ENCODE results near the gene PAXX.
A peak's percentile ranks its signal among the peaks of the same experiment; 100 is the strongest.

The PAXX gene

DNA sequence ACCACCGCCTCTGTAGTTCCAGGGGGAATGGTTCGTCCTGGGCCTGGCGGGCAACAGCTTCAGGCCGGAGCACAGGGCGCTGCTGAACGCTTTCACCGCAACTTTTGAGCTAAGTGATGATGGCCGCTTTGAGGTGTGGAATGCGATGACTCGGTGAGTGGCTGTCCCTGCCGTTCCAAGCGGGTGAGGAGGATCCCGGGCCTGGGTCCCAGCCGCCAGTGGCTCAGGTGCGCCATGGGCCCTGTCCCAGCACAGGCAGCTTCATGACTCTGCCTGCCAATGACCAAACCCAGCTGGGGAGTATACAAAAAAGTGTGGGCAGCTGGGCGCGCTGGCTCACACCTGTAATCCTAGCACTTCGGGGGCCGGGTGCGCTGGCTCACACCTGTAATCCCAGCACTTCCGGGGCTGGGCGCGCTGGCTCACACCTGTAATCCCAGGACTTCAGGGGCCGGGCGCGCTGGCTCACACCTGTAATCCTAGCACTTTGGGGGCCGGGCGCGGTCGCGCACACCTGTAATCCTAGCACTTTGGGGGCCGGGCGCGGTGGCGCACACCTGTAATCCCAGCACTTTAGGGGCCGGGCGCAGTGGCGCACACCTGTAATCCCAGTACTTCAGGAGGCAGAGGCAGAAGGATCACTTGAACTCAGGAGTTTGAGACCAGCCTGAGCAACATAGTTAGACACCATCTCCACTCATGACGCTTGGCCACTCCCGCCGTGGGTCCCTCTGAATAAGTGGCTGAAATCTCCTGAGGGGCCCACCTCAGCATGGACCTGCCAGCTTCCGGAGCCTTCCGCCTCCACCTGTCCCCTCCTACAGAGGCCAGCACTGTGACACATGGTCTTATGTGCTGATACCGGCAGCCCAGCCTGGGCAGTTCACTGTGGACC, 39.1 kb upstream of the PAXX start:
- DNase-seq (ENCODE audit: low read depth, low spot score): no peak

DNA sequence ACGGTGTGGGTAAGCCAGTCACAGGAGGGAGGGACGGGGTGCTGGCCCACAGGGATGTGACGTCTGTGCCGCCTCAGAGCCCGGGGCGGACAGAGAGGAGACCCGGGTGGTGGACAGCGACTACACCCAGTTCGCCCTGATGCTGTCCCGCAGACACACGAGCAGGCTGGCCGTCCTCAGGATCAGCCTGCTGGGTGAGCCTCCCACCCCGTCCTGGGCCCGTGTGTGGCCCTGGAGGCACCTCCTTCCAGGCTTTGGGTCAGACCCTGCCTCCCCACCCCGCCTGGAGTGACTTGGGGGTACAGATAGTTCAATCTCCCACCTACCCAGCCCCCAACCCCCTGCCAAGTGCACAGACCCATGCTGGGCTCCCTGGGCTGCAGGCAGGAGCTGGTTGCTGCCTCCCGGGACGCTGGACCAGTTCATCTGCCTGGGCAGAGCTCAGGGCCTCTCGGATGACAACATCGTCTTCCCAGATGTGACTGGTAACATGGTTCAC, 38.4 kb upstream of the PAXX start:
- no peak for DNase-seq (ENCODE audit: low read depth, low spot score)

DNA sequence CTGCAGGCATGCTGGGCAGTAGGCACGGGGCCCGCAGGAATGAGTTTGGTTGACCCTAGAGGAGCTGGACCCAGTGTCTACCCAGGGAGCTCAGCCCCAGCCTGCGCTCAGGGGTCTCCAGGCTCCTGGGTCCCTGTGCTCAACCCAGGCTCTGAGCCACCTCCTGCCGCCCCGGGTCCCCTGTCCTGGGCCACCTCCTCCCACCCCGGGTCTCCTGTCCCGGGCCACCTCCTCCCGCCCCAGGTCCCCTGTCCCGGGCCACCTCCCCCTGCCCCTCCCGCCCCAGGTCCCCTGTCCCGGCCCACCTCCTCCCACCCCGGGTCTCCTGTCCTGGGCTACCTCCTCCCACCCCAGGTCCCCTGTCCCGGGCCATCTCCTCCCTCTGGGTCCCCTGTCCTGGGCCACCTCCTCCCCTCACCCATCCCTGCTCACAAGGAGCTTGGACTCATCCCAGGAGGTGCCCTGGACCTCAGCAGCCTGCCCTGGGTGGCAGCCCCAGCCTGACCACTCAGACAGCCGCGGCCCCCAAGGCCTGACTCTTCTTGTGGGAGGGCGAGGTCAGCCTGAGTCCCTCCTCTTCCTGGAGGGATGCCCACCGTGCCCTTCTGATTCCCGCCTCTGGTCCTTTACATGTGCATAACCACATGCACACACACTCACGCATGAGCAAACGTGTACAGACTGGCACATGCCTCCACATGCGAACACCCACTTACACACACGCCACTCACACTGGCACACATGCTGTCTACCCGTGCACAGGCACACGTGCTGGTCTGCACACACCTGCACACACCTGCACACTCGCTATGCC, 37.7 kb upstream of the PAXX start:
- no peak for DNase-seq (ENCODE audit: low read depth, low spot score)

DNA sequence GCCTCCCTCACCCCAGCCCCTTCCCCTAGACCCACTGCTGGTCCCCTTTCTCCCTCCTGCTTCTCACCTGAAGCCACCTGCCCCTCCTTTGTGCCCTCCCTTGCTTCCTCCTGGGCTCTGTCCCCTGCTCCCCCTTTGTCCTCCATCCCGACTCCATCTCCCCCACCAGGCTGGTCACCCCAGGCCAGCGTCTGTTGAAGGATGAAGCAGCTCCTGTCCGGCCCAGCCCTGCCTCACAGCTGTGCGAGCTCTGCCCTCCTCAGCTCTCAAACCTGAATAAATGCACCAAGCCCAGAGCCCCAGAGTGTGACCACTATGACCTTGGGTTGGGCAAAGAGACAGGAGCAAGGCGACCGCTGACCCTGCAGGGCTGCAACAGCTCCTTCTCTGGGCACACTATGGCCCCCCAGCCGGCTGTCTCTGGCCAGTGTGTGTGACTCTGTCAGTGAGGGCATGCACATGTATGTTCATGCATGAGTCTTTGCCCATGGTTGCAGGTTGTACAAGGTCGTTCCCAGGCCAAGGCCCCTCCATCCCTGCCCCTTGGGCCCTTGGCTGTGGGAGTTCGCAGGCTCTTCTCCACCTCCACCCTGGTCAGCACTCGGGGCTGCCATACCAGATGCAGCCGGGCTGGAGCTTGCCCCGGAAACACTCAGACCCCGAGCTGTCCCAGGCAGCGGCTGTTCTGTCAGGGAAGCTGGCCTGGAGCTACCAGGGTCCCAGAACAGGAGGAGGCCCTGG, 36.9 kb upstream of the PAXX start:
- DNase-seq (ENCODE audit: low read depth, low spot score): no peak

DNA sequence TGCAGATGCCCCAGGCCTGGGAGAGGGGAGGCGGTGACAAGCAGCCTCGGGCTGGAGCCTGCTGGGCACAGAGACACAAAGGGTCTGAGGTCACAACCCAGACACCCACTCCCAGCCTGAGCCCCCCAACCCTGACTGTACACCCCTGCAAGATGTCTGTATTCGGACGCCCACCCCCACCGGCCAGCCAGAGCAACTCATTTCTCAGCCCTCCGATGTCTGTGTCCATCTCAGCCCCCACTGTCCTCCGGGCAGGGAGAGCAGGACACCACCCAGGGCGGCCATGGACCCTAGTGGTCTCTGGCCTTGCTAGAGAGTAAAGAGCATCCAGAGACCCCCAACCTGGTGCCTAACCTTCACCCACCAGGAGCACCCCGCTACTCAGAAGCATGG, 36.3 kb upstream of the PAXX start:
- no peak for DNase-seq (ENCODE audit: low read depth, low spot score)

DNA sequence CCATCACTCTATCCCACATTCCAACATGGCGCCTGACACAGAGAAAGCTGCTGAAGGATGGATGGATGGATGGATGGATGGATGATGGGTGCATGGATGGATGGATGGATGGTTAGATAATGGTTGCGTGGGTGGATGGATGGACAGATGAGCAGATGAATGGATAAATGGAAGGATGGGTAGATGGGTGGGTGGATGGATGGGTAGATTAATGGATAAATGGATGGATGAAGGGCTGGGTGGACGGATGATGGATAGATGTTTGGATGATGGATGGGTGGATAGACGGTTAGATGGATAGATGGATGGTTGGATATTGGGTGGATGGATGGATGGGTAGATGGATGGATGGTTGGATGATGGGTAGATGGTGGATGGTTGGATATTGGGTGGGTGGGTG, 35.6 kb upstream of the PAXX start:
- no peak for DNase-seq (ENCODE audit: low read depth, low spot score)

DNA sequence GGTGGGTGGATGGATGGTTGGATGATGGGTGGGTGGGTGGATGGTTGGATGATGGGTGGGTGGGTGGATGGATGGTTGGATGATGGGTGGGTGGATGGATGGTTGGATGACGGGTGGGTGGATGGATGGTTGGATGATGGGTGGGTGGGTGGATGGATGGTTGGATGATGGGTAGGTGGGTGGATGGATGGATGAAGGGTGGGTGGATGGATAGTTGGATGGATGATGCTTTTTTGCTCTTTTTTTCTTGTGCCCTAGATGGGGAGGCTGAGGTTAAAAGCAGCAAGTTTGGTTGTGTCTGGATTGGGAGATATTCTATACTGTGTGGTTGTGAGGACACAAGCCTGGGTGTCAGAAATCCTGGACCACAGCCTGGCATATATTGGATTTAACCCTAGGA, 34.8 kb upstream of the PAXX start:
- no peak for DNase-seq (ENCODE audit: low read depth, low spot score)

DNA sequence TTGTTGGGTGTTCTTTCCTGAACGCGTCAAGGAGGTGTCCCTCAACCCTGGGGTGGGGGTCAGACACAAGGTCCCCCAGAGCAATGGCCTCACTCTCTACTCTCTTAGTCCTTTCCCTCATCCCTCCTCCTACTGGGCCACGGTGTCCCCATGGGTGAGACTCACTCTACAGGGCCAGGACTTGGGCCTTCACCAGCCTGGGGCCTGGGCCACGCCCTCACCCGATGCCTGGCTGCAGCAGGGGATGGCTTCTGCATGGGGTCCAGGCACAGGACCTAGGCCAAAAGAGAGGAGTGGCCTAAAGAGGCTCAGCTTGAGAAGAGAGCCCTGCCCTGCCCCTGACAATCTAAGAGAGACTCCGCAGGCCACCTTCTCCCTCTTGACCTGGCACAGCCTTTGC, 34.3 kb upstream of the PAXX start:
- no peak for DNase-seq (ENCODE audit: low read depth, low spot score)

DNA sequence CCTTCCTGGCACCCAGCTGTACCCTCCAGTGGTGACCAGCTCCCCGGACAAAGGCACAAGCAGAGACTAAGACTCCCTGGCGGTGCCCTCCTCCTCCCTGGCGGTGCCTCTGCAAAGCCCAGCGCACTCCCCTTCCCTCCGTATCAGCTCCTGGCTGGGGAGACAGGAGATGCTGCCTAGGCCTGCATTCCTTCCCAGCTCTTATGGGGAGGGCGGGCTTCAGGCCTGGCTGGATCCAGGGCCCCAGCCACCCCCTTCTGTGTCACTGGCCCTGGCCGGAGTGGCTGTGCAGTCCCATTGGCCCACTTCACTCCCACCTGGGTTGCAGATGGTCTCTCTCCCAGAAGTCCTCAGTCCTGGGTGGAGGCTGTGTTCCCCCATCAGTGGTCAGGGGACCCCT, 33.7 kb upstream of the PAXX start:
- DNase-seq (ENCODE audit: low read depth, low spot score): no peak

DNA sequence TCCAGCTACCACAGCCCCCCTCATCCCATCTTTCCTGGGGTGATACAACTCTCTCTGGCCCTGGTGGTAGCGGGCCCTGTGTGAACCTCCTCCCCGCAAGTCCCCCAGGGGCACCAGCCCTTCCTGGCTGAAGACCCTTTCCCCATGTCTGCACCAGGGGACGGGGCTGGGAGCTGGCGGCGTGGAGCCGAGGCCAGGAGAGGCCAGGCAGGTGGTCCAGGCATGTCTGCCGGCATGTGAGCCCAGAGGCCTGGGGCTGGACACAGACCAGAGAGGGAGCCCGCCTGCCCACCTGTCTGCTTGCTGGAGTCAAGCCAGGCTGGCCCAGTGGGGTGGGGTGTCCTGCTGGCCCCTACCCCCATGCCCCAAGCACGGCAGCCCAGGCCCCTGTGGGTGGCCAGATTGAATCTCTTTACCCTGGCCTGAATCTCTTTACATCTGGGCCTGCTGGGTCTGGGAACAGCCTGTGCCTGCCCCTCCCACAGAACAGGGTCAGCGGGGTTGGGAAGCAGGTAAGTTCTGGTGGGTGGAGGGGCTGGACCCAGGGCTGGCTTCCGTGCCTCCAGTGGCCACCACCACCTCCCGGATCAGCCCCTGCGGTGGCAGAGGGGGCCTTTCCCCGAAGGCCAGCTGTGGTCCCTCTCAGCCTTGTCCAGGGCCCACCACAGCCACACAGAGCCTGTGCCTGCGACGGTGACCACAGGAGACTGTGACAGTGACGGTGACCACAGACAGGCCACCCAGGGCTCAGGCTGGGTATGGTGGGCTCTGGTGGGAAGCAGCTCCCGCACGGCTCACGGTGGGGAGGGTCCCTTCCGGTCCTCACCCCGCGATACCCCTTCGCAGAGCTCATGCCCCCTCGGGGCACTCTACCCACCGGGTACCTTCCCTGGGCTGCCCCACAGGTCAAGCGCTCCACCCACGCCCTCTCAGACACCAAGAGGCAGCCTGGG, 33.0 kb upstream of the PAXX start:
- no peak for DNase-seq (ENCODE audit: low read depth, low spot score)

DNA sequence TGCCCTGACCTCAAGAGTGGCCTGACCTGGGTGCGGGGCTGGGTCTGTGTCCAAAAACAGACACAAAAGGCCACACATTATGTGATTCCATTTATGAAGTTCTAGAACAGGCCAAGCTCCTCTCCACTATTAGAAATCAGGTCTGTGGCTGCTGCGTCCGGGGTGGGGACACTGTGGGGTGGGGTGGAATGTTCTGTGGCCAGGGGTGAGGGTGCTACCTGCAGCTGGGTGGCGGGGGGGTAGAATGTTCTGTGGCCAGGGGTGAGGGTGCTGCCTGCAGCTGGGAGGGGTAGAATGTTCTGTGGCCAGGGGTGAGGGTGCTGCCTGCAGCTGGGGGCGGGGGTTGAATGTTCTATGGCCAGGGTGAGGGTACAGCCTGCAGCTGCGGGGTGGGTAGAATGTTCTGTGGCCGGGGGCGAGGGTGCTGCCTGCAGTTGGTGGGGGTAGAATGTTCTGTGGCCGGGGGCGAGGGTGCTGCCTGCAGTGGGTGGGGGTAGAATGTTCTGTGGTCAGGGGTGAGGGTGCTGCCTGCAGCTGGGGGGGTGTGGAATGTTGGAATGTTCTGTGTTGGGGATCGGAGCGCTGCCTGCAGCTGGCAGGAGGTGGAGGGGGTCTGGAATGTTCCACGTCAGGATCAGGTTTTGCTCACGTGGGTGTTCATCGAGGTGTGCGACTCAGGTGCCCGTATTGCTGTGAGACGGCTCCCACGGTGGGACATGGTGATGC, 31.8 kb upstream of the PAXX start:
- DNase-seq (ENCODE audit: low read depth, low spot score): peak; percentile 56

DNA sequence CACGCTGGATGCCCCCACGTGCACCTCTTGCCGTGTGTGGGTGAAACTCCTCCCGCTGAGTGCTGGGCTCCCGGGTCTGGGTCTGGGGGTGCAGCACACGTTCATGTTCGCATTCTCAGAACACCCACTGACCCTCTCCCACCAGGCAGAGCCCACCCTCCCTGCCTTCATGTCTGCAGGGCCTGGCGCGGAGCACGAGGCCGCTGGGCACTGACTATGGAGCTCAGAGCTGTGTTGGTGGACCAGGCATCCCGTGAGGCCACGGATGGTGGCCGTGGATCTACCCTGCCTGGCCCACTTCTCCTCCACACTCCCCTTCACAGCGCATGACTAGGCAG, 31.3 kb upstream of the PAXX start:
- no peak for DNase-seq (ENCODE audit: low read depth, low spot score)

DNA sequence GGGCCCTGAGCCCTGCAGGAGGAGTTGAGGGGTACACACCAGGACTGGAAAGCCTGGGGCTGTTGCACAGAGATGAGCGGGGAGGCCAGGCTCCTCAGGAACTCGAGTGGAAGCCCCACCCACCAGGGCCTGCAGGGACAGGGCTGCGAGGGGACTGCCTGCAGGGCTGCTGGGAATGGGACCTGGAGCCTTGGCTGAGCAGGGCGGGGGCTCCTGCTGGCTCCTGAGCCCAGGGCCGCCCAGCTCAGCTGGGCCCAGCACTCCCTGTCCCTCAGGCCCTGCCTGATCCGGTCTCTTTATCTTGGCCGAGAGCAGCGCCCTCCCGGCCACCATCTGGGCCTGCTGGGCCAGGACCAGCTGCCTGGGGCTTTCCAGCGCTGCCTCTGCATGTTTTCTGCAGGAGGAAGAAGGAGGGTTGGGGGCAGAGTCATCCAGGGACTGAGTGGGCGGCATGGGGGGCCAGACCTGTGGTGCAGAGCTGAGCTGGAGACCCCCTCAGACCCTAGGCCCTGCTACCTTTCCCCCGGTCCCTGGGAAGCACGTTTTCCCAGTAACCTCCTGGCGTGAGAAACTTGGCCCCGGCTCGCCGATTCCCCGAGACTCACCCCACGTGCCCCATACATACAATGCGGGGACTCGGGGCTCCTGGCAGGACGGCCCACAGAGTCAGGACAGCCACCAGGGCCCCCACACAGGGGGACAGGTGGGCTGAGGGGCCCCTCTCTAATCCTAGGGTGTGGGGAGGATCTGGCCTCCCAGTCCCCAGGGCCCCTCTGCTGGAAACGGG, 30.8 kb upstream of the PAXX start:
- DNase-seq (ENCODE audit: low read depth, low spot score): no peak

DNA sequence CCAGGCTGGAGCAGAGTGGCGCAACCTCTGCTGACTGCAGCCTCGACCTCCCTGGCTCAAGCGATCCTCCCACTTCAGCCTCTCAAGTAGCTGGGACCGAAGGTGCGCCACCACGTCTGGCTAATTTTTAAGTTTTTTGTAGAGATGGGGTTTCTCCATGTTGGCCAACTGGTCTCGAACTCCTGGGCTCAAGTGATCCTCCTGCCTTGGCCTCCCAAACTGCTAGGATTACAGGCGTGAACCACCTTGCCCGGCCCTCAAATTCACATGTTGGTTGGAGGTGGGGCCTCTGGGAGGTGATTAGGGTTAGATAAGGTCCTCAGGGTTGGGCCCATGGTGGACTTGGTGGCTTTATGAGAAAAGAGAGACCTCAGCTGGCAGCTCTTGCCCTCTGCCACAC, 30.1 kb upstream of the PAXX start:
- DNase-seq (ENCODE audit: low read depth, low spot score): no peak

DNA sequence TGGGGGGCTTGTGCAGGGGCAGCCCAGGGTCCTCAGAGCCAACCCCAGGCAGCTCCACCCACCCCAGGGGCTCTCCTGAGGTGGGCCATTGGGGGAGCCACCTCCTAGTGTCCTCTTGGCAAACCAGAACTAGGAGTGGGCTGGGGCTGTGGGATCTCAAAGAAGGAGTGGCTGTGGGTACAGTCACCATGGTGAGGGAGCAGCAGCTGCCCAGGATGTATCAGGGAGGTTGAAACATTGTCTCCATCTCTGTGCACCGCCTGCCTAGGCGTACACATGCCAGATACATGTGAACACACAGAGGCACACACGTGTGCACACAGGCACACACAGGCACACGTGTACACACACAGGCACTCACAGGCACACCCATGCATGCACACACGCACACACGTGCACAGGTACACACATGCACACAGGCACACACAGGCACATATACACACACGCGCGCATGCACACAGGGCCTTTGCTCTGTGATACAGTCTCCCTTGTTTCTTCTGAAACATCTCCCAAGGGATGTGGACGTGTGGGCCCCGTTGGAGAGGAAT, 29.4 kb upstream of the PAXX start:
- no peak for DNase-seq (ENCODE audit: low read depth, low spot score)

DNA sequence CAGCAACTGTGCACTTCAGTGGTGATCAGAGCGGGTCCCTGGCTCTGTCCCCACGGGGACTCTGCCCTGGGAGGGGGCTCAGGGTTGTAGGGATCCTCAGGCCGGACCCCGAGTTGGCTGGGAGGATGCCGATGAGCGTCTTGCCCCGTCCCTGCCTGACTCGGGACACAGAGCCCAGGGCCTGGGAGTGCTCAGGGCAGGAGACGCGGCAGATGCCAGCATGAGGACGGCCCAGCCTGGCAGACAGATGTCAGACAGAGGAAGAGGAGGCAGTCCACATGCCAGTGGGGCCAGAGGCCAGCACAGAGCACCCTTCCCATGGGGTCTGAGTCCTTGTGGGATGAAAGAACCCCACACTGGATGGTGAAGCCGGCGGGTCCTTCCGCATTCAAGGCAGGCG, 28.9 kb upstream of the PAXX start:
- no peak for DNase-seq (ENCODE audit: low read depth, low spot score)

DNA sequence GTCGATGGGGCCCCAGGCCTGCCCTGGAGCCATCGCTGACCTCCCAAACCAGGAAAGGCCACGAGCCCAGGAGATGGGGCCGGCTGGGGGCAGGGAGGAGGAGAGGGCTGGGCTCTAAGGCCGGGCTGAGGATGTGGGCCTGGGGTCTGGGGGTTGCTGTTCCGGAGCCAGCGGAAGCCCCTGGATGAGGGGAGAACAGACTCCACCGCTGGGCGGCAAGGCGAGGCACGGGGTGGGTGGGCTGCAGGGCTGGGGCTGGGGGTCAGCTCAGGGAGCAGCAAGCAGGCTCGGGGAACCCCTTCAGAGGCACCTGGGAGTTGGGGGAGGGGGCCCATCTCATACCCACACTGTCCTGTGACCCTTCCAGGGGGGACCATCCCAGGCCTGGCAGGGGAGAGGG, 28.5 kb upstream of the PAXX start:
- no peak for DNase-seq (ENCODE audit: low read depth, low spot score)

DNA sequence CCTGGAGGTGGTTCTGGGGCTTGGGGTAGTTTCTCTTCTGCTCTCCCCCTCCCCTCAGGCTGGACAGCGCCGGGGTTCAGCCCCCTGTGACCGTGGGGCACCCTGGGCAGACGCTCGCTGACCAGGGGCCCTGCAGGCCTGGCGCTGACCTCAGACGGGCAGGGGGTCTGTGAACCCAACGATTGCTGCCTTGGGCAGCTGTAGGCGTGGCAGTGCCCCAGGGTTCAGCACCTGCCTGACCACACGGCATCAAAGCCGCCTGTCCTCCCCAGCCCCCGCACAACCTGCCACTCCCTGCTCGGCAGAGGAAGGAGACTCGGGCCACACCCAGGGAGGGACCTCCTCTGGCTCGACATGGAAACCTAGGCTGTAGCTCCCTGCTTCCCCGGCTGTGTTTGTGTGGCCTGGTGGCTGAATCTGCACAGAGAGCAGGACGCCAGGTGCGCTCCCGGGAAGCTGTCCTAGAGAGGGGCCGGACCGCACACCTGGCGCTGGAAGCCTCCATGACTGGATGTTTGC, 28.0 kb upstream of the PAXX start:
- no peak for DNase-seq (ENCODE audit: low read depth, low spot score)

DNA sequence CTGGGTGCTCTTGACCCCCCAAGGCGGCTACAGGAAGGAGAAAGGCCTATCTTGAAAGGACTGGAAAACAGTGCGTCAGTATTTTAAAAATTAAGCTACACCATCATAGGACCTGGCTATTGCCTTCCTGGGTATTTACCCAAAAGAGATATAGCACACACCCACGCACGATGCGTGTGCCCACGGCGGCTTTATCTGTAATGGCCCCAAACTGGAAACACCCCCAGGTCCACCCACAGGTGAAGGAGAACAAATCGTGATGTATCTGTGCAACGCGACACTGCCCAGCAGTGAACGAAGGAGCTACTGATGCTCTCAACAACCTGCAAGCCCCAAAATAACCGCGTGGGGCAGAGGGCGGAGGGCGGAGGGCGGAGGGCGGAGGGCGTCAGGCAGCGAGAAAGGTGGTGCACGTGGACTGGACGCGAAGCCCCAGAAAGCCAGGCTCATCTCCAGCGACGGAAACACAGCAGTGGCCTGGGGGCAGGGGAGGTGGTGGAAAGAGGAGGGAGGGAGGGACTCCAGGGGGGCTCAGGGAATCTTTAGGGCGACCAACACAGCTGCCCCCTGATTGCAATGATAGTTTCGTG, 27.3 kb upstream of the PAXX start:
- no peak for DNase-seq (ENCODE audit: low read depth, low spot score)
